ENCODE data around the gene PCDHGA6.

DNA sequence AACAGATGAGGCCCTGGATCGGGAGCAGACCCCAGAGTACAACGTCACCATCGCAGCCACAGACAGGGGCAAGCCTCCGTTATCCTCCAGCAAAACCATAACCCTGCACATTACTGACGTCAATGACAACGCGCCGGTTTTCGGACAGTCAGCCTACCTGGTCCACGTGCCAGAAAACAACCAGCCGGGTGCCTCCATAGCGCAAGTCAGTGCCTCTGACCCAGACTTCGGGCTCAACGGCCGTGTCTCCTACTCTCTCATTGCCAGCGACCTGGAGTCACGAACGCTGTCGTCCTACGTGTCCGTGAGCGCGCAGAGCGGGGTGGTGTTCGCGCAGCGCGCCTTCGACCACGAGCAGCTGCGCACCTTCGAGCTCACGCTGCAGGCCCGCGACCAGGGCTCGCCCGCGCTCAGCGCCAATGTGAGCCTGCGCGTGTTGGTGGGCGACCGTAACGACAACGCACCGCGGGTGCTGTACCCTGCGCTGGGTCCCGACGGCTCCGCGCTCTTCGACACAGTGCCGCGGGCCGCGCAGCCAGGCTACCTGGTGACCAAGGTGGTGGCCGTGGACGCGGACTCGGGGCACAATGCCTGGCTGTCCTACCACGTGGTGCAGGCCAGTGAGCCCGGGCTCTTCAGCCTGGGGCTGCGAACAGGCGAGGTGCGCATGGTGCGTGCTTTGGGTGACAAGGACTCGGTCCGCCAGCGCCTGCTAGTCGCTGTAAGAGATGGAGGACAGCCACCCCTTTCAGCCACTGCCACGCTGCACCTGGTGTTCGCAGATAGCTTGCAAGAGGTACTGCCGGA, 45.6 kb downstream of the PCDHGA6 start:
- TF ChIP-seq, protein P1, sequence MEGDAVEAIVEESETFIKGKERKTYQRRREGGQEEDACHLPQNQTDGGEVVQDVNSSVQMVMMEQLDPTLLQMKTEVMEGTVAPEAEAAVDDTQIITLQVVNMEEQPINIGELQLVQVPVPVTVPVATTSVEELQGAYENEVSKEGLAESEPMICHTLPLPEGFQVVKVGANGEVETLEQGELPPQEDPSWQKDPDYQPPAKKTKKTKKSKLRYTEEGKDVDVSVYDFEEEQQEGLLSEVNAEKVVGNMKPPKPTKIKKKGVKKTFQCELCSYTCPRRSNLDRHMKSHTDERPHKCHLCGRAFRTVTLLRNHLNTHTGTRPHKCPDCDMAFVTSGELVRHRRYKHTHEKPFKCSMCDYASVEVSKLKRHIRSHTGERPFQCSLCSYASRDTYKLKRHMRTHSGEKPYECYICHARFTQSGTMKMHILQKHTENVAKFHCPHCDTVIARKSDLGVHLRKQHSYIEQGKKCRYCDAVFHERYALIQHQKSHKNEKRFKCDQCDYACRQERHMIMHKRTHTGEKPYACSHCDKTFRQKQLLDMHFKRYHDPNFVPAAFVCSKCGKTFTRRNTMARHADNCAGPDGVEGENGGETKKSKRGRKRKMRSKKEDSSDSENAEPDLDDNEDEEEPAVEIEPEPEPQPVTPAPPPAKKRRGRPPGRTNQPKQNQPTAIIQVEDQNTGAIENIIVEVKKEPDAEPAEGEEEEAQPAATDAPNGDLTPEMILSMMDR (IDR thresholded peaks at IDR 0.05) = no peak
- TF ChIP-seq POLR2A (IDR thresholded peaks at IDR 0.05) = no peak

Data from thyroid gland (tissue), 4 donors.